Measurements from ENCODE around the gene CPLX1.

The CPLX1 gene

DNA sequence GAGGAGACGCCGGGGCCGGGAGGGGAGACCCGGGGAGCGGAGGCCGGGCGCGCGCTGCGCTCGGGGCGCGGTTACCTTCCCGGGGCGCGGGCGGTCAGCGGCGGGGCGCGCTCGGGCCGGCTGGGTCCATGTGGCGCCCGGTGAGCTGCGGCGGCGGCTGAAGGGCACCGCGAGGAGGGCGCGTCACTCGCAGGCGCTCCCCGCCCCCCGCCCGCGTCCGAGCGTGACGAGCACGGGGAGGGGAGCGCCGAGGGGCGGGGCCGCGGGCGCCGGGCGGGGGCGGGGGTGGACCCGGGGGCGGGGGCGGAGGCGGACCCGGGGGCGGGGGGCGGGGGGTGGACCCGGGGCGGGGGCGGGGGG is at the start of gene CPLX1:
CPLX1 (minus strand) TSS at position 159 of the 360 bp plus-strand sequence. CDS start 1,607 bp downstream, outside the sequence.
- no peak for DNase-seq (ENCODE audit: low read depth)

DNA sequence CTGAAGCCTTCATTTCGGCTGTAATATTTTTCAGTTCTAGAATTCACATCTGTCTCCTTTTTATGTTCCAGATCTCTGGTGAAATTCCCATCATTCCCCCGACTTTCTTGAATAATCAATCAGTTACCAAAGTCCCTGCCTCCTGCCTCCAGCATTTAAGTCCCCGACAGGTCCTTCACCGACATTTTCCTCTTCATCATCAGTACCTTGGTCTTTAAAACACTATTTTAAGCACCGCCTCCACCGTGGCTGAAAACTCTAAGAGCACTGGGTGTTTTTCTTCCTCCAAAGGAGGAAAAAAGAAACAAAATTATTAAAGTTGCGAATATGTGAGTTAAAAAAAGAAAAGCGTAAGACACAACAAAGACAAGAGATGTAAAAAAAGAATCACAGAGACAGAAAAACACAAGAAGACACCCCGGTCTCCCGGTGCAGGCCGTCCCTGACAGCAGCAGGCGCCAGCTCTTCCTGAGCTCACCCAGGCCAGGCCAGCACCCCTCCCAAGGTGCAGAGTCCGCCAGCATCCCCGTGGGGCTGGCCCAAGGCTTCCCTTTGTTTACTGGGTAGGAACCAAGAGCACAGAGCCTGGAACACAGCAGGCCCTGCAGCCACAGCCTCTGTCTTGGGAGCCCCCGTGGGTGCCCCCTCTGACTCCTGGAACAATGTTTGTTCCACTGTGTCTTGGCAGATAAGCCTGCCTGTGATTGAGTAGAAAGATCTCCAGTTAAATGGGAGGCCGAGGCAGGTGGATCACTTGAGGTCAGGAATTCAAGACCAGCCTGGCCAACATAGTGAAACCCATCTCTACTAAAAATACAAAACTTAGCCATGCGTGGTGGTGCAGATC is 49.3 kb upstream of the CPLX1 start:
- no peak for DNase-seq (ENCODE audit: low read depth)

DNA sequence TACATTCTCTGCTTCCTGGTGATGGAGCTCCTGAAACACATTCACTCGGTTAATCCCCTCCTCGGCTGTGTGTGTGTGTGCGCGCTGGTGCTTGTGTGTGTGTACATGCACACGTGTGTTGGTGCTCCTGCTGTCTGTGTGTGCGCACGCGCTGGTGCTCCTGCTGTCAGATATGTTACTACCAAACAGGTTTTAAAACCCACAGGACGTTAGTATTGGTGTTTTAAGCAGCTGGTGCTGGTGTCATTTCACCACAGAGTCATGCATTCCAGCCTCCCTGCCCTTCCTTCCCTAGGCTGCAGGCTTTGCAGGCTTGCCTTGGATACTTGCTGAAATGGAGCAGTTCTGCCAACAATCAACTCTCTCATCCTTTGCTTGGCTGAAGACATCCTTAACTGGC is 48.1 kb upstream of the CPLX1 start:
- DNase-seq (ENCODE audit: low read depth): no peak

DNA sequence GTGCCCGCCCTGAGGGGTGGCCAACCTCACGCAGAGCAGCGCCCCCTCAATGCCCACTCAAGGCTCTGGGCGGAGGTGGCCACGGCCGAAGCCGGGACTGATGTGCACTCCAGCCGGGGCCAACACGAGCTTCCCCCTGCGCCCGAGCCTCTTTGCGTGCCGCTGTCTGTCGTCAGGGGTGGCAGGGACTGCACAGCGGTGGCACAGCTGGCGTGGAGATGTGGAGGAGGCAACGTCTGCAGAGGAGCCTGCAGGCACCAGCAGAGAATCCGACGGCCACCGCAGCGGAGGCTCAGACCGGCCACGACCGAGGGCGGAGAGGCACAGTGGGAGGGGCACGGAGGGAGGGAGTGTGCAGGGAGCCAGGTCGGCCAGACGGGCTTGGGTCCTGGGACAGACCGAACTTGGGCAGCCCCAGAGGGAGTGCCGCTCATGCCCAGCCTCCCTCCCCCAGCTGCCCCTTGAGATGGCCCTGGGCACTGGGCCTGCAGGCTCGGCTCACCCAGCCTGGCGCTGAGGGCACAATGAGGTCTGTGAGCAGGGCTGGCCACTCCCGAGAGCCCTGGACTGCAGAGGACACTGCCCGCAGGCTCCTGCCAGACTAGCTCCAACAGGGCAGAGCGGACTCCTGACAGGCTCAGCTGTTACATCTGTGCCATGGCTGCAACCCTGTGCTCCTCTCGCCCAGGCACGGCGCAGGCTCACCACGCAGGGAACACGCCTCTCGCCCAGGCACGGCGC is 46.5 kb upstream of the CPLX1 start:
- no peak for DNase-seq (ENCODE audit: low read depth)

GRCh38 chr4:871484-871883 is 45.6 kb upstream of the CPLX1 start:
- DNase-seq (ENCODE audit: low read depth): no peak

- DNase-seq (ENCODE audit: low read depth): no peak
These were observed 45.0 kb upstream of the CPLX1 start for GRCh38 chr4:870951-871350.

DNA sequence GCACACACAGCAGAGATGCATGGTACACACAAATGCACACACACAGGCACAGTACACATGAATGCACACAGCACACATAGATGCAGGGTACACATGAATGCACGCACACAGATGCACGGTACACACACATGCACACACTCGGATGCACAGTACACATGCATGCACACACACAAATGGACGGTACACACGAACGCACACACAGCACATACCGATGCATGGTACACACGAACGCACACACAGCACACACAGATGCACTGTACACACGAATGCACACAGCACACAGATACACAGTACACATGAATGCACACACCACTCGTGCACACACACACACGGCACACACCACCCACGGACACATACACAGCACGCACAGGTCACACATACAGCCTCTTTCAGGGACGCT is 43.8 kb upstream of the CPLX1 start:
- no peak for DNase-seq (ENCODE audit: low read depth)

DNA sequence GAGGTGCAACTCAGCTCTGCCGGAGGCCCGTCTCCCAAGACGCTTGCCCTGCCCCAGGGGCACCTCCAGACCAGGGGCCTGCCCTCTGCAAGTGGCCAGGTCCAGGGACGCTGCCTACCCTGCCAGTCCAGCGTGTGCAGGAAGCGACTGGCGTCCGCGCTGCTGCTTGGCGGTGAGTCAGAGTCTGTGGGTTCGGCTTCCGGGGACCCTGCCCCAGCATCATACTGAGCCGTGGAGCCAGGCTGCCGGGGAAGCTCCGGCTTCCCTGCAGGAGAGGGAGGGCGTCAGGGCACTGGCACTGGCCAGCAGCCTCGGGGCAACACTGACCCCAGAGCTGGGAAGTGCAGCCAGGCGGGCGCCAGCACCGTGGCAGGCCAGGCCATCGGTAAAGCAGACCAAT is 42.5 kb upstream of the CPLX1 start:
- no peak for DNase-seq (ENCODE audit: low read depth)

- DNase-seq (ENCODE audit: low read depth): no peak
These were observed 41.8 kb upstream of the CPLX1 start for GRCh38 chr4:867526-868250.

DNA sequence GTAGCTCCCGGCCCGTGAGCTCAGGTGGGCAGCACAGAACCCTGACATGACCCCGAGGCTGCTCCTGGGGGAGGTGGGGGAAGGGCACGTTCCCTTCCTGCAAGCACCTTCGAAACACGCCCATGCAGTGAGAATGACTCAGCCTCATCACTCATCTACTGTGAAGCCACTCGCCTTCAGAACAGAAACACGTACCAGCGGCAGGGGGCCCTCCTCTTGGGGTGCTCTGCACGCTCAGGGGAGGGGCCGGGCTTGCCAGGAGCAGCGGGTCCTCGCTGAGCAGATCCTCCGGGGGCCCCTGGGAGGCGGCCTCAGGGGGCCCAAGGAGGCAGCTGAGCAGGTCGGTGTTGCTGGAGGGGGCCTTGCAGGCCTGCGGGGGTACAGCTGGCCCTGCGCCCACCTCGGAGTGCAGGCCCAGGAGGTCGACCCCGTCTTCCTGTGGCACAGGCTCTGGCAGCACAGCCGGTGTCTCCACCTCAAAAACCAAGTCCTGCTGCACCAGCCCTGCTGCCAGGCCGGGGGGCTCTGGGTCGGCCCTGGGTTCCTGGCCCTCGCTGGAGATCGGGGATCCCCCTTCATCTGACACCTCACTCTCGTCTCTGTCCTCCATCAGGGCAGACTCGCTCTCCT is 40.9 kb upstream of the CPLX1 start:
- DNase-seq (ENCODE audit: low read depth): no peak

- no peak for DNase-seq (ENCODE audit: low read depth)
These were observed 40.3 kb upstream of the CPLX1 start for GRCh38 chr4:866068-866760.

GRCh38 chr4:865572-865971 is 39.6 kb upstream of the CPLX1 start:
- no peak for DNase-seq (ENCODE audit: low read depth)

DNA sequence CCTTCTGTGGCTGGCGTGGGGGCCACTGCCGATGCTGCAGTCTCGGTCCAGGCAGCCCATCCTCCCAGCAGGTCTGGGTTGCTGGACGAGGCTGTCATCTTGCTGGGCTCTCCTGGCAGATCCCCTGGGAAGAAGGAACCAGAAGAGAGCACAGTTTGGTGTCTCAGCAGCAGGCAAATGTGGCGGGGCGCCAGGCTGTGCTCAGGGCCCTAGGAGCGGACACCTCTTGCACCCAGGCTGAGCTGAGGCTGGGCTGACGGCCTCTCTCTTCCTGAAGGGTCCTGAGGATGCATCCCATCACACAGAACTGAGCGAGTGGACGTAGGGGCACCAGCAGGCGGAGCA is 39.2 kb upstream of the CPLX1 start:
- no peak for DNase-seq (ENCODE audit: low read depth)

GRCh38 chr4:864456-865120 is 38.7 kb upstream of the CPLX1 start:
- DNase-seq (ENCODE audit: low read depth): no peak

DNA sequence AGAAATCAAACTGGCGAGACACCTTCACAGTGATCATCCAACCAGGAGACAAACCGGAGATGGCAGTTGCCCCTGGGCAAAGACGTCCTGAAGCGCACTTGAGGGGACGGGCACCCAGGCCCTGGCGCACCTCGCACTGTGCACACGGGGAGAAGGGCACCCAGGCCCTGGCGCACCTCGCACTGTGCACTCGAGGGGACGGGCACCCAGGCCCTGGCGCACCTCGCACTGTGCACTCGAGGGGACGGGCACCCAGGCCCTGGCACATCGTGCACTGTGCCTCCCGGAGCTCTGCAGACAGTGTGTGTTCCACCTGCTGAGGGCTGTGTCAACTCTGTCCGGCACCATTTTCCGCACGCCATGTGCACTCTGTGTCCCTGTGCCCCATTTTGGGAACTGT is 34.6 kb upstream of the CPLX1 start:
- no peak for DNase-seq (ENCODE audit: low read depth)

GRCh38 chr4:859496-859895 is 33.6 kb upstream of the CPLX1 start:
- DNase-seq (ENCODE audit: low read depth): no peak

DNA sequence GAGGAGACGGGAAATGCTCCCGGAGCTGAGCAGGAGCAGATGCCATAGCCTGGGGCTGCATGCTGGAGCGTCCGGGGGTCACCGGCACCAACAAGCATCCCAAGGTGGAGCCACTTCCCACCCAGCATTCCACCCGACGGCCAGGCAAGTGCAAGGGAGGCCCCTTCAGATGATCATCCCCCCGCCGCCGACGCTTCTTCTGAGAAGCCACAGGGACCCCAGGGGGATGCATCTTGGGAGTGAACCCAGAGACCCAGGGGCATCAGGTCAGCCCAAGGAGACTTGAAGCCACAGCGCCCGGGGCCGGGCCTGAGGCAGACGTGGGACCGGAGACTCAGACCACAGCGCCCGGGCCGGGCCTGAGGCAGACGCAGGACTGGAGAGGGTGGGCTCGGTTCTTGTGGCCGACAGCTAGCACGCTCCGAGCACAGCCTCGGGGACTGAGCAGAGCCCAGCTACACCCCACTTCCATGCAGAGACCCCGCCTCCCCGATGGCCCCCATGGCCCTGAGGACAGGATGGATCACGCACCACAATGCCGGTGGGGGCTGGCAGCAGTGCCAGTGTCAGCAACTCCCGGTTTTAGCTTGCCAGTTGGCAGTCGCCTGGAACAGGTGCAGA is 33.0 kb upstream of the CPLX1 start:
- no peak for DNase-seq (ENCODE audit: low read depth)

DNA sequence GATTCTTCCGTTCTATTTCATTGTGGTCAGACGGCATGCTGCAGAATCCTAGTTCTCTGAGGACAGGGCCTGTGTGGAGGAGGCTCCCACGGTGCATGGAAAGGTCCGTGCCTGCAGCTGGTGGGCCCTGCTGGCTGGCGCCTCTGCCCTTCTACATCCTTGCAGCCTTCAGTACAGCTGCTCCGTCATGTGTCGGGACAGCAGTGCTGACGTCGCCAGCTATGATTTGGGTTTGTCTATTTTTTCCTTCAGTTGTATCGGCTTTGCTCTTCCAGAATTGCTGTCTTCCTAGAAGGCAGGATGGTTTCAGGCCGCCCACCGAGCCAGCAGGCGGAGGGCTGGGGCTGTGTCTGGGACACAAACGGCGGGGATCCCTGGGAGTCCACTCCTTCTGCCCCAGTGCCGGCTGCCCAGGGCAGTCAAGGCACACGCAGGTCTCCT is 32.1 kb upstream of the CPLX1 start:
- no peak for DNase-seq (ENCODE audit: low read depth)

- no peak for DNase-seq (ENCODE audit: low read depth)
These were observed 31.5 kb upstream of the CPLX1 start for GRCh38 chr4:857461-857860.

DNA sequence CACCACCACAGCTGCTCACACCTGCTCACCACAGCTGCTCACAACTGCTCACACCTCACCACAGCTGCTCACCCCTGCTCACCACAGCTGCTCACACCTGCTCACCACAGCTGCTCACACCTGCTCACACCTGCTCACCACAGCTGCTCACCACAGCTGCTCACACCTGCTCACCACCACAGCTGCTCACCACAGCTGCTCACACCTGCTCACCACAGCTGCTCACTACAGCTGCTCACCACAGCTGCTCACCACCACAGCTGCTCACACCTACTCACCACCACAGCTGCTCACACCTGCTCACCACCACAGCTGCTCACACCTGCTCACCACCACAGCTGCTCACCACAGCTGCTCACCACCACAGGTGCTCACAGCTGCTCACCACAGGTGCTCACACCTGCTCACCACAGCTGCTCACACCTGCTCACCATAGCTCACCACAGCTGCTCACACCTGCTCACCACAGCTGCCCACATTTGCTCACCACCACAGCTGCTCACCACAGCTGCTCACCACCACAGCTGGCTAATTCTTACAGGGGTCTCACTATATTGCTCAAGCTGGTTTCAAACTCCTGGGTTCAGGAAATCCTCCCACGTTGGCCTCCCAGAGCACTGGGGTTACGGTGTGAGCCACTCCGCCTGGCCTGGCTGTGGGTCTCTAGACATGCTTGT is 30.4 kb upstream of the CPLX1 start:
- DNase-seq (ENCODE audit: low read depth): no peak

All from stimulated activated CD8-positive, alpha-beta memory T cell treated with anti-CD3 and anti-CD28 coated beads, Interleukin-12 subunit alpha, Interleukin-12 subunit beta, amount 100 ng/mL, for 4 hours (primary cell).